GM21717 (cell line): ENCODE measurements around the gene ZNF132.
A peak's percentile ranks its signal among the peaks of the same experiment; 100 is the strongest.

Source experiments
- ATAC-seq: cut with Tn5 transposase; IDR thresholded peaks from one replicate; pipeline ENCODE4 v1.9.1; 2021; ENCODE audit warnings: mild to moderate bottlenecking, moderate library complexity; ENCODE audit not compliant: unreplicated experiment

The ZNF132 gene

DNA sequence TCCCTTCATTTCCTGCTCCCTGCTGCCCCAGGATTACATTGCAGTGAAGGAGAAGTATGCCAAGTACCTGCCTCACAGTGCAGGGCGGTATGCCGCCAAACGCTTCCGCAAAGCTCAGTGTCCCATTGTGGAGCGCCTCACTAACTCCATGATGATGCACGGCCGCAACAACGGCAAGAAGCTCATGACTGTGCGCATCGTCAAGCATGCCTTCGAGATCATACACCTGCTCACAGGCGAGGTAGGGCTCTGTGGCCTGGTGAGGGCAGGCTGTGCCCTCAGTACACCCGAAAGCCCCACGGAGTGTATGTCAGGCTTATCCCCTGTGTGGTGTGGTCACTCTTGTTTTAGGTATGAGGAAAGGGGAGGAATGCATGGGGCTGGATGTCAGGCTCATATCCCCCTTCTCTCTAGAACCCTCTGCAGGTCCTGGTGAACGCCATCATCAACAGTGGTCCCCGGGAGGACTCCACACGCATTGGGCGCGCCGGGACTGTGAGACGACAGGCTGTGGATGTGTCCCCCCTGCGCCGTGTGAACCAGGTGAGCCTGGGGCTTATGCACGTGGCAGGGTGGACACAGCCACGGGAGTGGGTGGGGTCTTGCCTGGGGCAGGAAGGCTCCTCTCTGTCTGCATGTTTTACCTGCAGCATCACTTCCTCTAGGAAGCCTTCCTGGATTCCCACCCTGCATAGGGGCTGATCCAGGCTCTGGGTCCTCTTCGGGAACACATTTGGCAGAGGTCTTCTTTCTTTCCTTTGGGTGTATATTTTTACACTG, 46.8 kb downstream of the ZNF132 start:
- no peak for ATAC-seq

DNA sequence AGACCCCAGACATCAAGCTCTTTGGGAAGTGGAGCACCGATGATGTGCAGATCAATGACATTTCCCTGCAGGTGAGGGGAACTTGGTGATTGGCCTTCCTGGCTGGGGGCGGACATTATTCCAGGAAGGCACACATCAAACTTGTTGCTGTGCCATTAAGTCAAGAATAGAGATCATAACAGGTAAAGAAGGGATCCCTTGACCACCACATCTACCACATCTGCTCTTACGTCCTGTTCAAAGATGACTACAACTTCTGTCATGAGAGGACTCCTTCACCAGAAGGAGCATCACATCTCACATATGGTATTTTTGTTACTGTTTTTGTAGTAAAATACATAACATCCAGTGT, 51.8 kb downstream of the ZNF132 start:
- no peak for ATAC-seq

DNA sequence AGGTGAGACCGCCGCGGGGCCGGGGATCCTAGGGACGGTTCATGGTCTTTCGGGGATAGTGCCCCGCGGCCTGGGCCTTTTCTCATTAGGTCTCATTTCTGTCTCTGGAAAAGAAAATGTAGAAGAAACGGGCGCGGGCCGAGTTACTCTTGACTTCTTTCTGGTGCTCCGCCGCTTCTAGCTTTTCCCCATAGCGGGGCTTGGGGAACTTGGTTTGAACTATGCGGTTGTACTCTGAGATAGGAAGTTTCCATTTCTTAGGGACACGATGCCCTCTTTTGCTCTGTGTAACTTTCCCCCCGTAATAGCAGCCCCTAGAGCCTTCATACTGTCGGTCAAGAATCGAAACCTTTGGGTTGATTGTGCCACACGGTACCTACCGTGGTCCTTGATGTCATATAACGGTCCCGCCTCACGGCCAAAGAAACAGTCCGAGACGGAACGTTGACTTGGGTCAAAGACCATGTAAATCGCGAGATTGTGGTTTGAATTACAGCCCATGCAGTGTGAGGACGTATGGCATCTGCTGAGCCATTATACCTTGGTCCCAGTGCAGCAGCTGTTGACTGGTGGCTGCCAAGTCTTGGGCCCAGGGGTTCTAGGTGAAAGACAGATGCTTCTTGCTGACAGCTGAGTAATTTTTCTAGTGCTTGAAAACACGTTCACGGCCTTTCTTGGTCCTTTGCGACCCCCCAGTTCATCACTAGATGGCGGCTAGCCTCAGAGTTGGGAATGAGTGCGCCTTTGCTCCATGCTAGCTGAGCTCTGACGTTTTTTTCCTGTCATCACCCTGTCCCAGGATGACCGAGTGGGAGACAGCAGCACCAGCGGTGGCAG, 52.4 kb downstream of the ZNF132 start:
- ATAC-seq, result peak; percentile 7

DNA sequence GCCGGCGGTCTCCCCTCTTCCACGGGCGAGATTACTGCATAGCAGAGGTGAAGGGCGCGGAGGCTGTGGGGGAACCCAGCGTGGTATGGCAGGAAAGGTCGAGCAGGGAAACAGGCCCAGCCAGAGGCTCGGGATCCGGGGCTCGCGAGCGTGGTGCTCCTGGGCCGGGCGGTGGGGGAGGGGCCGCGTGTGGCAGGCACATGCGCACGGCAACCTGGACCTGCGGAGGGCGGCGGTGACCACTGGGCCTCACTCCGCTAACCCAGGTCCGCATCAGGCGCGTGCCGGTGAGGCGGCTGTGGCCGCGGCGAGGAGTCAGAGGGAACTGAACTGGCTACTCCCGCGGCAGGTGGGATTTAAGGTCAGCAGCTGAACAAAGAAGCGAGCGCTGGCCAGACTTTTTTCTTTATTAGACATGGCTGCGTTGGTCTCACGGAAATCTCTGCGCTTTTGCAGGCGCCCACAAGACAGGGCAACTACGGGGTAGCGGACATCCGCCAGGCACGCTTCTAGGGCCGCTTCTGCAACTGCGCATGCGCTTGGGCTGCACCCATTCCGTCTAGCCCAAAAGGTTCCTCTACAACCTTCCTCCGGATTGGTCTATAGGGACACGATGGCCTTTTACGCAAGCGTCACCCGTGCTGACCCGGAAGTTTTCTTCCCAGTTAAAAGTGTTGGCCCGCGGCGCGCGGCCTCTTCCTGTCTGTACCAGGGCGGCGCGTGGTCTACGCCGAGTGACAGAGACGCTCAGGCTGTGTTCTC, 53.2 kb downstream of the ZNF132 start, which contains the start of gene RPS5:
TSS of gene RPS5 (plus strand) at position 694 of the 762 bp plus-strand sequence. CDS start 869 bp downstream, outside the sequence.
- peak; percentile 76 for ATAC-seq

DNA sequence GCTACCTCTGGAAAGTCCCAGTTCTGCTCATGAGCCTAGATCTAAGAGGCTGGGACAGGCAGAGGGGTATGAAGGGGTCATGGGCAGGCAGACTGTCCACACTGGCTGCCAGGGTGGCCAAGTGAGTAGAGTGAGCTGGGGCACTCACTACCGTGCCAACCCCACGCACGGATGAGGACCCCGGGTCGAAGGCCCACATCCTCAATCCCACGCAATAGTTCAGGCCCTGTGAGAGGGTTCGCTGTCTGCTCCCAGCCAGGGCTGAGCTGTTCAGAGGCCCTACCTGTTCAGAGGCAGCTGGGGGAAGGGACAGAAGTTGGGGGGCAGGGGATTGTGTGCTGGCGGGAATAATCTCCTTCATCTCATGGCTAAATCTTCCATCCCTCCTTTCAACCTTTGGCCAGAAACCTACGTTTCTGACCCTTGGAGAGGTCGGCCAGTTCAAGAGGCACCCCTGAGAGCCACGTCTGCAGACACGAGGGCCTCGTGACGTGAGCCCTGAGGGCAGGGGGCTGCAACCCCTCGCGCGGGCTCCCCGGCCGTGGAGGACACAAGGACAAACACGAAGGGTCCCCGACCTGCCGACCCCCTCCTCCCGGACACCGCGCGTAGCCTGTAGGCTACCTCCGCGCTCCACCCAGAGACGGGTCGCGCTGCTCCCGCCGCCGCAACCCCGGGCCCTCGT, 53.9 kb downstream of the ZNF132 start:
- ATAC-seq, result no peak

DNA sequence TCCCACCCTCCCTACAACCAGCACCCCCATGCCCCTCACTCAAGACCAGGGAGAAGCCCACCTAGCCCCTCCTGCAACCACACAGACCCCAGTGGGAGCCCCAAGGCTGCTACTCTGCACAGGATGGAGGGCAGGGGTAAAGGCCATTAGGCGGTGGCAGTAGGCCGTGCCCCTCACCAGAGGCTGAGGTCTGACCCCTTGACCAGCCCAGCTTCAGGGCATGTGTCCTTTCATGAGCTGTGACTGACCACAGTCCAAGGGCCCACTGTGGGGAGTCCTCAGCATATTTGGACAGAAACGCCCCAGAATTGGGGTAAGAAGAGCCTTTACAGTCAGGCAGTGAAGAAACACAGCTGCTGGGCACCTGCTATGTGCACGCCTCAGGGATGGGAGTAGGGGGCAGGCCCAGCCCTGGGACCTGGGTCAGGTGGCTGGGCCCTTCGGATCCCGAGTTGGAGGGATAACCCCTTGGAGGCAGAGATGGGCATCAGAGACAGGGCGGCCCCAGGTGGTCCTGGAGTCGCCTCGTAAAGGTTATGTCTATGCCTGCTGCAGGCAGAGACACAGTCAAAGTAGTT, 54.6 kb downstream of the ZNF132 start:
- no peak for ATAC-seq

DNA sequence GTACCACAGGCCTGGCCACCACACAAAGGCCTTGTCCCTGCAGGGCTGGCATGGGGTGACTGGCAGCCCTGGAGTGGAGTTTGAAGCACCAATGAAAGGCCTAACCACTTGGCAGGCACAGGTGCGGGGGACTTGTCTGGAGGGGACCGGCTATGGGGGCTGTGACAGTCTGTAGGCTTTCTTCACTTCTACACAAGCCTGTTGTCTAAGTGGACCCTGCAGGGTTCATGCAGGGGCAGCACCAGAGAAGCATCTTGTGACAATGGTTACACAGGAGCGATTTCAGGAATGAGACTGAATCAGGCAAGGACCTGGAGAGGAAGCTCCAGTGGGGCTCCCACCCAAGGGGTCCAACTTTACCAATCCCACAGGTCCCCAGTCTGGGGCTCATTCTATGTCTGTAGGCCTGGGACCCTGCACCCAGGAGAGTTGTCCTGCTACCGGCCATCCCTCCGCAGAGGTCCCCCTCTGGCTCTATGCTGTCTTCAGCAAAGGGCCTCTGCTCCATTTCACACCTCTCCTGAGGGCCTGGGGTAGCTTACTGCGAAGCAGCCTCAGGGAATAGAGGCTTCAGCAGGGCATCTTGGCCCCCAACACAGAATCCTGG, 56.9 kb downstream of the ZNF132 start:
- ATAC-seq, result no peak
